NOMO-1 treated with dmso at 0.1 percent for 144 hours (cell line): Measurements from ENCODE around the gene ZNF48.
A peak's percentile ranks its signal among the peaks of the same experiment; 100 is the strongest.

Source experiments
- DNase-seq: peaks from one replicate; lab custom pipeline; 2025; ENCODE audit not compliant: unreplicated experiment; lab: John Stamatoyannopoulos, UW

ZNF48 gene

DNA sequence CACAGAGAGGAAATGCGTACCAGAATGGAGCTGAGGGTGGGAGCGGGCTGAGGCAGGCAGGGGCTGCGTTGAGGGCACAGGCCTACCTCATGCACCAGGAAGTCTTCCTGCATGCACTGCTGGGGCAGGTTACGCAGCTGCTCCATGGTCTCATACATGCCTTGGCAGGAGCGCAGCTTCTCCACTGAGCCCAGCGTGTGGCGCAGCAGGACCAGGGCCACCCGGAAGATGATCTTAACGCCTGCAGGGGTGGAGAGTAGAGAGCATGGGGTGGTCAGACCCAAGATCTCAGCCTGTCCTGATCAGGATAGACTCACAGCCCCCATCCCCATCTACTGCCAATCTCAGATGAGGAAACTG, 36.7 kb upstream of the ZNF48 start:
- no peak for DNase-seq

DNA sequence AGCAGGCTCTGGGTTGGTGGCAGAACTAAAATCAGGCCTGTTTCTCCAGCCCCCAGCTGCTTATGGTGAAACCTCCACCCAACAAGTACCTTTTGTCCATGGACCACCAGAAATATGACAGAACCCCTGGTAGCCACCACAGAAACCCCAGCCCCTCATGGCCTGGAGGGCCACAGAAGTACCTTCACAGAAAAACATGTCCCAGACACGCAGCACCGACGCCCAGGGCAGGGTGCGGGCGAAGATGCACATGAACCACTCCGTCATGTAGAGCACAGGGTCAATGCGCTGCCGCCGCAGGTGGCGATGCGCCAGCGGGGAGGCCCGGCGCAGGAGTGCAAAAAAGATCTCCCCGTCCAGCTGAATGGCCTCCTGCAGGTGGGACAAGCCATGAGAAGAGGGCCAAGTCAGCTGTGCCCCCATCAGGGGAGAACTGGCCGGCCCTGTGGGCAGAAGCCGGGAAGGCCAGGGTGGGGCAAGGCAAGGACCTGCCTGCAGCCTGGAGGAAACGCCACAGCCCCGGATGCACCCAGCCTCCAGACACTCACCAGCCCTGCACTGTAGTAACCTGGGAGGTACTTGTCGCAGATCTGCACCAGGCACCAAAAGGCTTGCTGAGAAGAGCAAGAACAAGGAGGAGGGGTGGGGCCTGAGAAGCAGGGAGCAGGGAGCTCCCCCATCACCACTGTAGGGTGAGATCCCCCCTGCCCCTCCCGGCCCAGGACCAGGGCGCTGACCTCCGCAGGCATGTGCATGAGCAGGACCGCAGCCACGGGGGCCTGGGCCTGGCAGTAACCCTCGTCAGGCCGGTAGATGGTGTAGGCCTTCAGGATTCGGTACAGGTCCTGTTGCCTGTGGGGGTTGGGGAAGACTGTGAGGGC, 36.0 kb upstream of the ZNF48 start:
- DNase-seq, result no peak

DNA sequence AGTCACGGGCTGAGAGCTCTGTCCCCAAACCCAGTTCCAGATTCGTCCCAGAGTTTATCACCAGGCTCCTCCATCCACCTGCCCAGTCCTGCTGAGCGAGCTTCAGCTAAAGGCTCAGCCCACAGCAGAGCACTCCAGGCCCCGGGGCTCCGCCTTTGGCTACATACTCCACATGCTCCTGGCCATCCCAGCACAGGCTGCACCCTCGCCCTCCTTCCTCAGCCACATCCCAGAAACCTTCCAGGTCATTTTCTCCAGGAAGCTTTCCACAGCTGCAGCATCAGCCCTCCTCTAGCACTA, 35.4 kb upstream of the ZNF48 start:
- no peak for DNase-seq

DNA sequence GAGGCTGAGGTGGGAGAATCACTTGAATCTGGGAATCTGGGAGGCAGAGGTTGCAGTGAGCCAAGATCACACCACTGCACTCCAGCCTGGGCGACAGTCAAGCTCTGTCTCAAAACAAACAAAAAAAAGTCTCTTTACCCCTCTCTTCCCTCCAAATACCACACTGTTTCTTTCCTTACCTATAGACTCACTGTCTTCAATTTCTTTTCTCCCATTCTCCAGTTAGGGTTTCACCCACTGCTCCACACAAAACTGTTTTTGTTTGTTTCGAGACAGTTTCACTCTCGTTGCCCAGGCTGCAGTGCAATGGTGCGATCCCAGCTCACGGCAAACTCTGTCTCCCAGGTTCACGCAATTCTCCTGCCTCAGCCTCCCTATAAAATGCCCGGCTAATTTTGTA, 34.0 kb upstream of the ZNF48 start:
- DNase-seq, result no peak

DNA sequence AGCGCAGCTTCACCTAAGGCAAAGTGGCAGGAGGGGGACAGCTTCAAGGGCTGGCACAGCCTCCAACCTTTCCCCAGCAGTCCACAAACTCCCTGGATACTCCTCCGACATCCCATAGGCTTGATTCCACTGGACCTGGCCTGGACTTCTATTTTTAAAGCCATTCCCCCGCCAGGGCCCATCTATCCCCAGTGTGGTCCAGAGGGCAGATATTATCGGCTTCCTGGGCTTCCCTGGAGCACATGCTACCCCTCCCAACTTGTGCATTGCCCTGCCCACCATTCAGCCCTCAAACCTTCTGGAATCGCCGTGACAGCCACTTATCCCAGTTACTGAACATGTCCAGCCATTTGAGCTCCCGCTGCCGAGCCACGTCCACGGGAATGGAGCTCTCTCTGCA, 30.0 kb upstream of the ZNF48 start:
- DNase-seq, result no peak

DNA sequence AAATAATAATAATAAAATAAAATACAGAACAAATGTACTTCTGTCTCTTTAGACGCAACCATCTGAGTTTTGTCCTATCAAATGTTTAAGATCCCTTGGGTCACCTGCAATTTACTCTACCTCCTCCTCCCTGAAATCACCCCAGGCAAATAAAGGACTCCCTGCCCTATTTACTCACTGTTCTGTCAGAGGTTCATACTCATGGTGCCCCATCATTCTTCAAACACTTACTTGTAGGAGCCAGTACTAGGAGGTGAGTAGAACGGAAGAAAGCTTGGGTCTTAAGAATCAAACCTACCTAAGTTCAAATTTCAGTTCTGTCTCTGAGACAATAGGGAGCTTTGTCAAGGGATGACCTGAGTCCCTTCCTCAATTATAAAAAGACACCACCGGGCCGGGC, 28.7 kb upstream of the ZNF48 start:
- no peak for DNase-seq

DNA sequence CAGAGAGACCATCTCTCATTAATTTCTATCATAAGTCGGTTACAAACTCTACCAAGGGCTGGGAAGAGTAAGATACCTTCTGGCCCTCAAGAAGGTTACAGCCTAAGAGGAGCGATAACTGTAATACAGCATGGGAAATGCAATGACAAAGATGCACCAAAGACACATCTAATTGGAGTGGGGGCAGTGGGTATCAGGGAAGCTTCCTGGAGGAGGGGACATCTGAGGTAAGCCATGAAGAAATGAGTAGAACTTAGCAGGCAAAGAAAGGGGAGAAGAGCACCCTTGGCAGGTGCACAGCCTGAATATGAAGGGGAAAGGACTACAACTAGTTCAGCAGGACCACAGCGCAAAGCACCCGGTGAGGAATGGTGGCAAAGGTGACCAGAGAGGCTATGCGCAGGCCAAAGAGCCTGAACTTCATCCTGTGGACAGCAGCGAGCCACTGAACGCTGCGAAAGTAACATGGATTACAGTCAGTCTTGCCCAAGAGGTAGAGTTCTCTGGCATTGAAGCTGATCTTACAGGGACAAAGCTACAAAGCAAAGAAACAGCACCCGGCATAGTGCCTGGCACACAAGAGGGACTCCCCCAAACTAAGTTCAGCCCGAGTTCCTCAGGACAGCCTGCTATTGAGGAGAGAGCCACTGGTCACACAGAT, 27.7 kb upstream of the ZNF48 start:
- DNase-seq, result no peak

DNA sequence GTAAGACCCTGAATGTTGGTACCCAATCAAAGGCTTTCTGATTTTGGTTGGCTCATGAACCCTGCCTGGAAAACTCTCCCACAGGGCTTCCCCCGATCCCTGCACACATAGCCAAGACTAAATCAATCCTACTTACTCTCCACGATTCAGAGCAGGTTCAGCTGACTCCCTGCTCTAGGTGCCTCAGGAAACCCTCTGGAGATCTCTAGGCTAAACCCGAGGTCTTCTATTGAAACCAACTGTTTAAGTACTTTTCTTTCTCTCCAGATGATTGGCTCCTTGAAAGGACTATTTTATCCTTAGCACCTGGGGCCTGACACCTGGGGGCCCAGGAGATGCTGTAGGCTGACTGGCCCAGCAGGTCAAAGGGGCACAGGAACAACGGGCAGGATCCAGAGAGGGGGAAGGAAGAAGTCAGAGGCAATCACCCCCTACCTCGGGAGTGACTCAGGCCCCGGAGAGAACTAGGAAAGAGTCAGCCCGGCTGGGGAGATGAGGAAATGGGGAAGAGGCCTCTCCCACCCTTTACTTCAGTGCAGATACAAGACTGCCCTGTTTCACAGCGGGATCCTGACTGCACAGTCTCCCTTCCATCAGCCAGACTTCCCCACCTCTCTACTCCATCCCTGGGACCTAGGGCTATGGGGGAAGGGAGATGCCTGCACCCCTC, 27.0 kb upstream of the ZNF48 start:
- peak; percentile 40 for DNase-seq

DNA sequence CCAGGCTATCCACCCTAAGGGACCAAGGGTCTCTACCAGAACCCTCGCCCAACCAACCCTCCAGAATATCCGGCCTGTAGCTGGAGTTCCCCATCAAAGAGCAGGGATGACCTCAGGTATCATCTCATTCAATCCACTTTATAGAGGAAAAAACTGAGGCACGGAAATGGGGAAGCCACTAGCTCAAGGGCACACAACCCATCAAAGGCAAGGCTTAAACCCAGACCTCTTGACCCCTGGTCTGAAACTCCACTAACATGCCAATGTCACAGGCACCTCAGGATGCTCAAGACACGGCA, 26.5 kb upstream of the ZNF48 start:
- DNase-seq, result no peak

DNA sequence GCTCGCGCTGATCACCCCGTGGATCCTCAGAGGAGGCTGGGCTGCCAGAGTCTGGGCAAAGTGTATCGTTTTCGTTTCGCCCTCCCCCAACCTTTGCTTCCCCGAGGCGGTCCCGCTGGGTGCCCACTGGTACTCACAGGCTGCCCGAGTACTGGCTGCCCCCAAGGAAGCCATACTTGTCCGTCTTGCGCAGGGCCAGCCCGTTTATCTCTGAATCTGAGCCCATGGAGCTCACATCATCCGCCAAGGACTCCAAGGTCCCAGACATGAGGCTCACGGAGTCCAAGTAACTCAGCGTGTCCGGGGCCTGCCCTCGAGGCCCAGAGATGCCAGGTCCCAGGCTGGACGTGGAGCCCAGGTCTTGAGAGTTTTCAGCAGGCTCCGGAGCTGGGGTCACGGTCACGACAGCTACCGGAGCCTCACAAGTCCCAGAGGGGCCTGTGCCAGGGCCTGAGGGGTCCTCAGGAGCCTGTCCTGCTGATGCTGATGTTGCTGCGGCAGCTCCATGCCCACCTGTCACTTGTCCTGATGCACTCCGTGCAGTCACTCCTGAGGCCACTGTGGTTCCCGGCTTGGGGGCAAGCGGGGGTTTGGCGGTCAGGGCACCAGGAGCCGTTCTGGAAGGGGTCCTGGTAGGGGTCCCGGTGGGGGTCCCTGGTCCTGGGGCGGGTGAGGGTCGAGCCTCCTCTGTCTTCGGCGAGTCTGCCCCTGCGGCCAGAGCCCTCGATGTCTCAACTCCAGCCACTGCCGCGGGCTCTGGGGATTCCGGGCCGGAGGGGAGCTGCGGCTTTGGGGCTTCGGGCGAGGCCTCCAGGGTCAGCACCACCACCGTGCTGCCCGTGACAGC, 25.9 kb upstream of the ZNF48 start:
- DNase-seq, result no peak

DNA sequence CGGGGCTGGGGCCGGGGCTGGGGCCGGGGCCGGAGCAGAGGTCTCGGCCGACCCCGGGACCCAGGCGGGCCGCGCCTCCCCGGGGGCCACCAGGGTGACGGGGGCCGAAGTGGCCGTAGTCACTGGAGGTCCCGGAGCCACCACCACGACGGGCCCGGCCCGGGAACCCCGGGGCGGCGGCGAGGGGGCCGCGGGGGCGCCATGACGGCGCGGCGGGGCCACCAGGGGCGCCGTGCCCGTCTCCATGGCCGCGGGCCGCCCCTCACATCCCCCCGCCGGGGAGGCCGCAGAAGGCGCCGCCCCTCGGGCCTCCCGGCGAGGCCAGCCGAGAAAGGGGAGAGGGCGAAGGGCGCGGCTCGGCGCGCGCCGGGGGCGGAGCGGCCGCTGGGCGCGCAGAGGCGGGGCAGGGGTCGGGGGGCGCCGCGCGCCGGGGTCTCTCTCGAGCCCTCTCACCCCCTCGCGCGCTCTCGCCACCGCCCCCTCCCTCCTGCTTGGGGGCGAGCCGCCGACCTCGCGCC, 25.2 kb upstream of the ZNF48 start:
- no peak for DNase-seq

DNA sequence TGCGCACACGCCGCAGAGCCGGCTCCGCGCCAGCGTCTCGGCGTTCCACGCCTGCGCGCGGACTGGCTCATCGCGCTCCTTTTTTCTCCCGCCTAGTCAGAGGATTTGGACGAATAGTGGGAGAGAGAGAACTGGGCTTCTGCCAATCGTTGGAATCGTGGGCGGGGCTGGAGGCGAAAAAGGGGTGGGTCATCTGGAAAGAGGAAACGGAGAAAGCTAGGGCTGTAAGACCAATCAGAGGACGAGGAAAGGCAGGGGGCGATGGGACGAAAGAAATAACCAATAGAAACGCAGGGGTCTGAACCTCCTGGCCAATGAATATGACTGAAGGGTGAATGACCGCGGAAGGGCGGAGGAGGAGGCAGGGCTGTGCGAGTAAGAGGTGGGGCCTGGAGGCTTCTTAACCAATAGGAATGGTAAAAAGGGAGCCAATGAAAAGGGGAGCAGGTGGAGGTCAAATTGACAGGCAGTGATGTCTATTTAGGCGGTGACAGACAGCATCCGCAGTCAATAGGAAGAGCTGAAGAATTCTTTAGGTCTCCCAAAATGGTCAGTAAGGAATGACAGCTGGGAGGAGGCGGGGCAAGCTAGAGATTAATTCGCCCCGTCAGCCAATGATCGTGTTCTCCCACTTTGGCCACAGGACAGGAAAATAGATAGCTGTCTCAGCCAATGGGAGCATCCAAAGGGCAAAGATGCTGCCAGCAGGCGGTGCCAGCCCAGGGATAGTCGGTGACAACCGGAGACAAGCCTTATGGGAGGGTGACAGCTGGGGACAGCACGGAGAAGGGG, 24.6 kb upstream of the ZNF48 start, which contains the start of gene TBC1D10B:
Gene TBC1D10B, minus strand, starts transcription at position 39 of the 792 bp plus-strand sequence. CDS start 311 bp downstream, outside the sequence.
- peak; percentile 100 for DNase-seq

DNA sequence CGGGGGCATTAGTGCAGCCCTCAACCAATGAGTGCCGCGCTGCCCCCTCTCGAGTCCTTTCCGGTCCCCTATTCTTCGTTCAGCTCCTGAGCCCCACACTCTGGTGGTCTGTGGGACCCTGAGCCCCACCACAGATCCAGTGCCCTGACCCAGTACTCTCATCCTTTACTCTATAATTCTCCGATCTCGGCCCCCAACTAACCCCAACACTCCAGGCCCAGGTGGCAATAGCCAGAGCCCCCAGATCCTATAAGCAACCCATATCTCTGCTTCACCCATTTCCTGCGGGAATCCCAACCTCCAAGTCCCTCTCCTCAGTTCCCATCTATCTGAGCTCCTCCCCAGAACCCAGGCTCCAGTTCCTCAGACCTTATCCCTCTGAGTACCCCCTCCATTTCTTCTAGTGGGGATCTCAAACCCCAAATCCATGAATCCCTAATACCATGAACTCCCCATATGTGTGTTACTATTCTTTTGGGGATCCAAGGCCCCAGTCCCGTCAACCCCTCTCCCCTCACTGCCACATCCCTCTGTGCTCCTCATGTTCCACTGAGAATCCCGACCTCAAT, 23.9 kb upstream of the ZNF48 start:
- no peak for DNase-seq

DNA sequence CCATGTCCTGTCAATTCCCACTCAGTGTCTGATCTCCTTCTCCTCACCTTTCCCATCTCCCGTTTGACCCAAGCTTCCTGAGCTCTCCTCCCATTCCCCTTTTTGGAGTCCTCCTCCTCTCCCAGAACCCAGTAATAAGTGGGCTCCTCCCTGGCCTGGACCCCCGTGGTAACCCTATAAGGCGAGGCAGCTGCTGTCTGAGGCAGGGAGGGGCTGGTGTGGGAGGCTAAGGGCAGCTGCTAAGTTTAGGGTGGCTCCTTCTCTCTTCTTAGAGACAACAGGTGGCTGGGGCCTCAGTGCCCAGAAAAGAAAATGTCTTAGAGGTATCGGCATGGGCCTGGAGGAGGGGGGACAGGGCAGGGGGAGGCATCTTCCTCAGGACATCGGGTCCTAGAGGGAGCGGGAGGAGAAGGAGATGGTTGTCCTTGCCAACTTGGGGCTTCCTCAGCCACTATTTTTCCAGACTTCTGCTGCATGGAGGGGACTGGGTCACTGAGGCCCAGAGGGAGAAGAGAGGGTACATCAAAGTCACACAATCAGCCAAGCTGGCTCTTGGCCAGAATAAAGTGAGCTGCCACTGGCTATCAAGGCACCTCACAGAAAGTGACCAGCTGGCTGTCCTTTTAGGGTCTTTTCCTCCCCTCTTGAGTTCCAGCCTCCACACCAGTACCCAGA, 23.0 kb upstream of the ZNF48 start:
- no peak for DNase-seq

DNA sequence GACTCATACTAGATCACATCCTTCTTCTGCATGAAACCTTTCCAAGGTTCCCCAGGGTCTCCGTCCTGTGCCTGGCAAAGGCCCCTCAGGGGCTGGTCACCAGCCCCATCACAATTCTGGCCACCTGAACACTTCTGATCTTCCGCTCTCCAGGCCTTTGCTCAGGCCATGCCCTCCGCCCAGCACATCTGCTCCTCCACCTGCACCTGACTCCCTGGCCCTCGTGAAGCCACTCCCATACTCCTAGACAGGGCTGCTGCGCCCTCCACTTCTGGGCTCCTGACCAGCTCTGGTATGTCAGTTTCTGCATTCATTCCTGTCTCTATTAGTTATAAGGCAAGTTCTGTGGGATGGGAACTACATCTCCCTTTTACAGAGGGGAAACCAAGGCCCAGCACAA, 22.5 kb upstream of the ZNF48 start:
- no peak for DNase-seq

DNA sequence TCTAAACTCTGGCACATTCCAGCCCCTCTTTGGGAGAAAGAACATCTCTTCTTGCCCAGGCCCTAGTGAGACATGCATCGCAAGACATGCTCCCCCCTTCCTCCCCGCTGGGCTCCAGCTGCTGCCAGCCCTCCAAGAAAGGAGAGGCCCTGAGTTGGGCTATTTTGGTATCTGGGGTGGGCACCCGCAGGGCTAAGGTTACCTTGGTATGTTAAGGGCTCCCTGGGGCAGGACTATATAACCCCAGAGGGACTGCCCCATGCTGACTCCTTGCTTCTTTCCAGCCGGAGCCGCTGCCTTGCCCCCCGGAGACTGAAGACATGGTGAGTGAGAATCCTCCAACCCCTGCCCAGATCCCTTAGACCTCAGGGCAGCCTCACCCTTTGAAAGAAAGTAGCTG, 20.7 kb upstream of the ZNF48 start, which contains the start of gene MYL11:
Gene MYL11, plus strand, starts transcription at position 265 of the 400 bp plus-strand sequence. Its CDS starts 56 bp downstream, at position 321.
- DNase-seq, result no peak

DNA sequence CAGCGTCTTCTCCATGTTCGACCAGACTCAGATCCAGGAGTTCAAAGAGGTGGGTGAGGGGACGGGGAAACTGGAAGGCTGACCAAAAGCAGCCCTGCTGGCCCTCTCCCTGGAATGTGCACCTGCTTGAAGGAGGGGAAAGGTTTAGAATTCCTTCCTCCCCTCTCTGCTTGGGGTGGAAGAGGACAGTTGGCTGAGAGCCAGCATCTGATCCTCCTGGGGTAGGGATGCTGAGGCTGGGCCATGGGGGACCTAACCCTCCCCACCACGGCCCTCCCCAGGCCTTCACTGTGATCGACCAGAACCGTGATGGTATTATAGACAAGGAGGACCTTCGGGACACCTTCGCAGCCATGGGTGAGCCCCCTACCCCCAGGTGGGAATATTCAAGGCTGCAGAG, 19.4 kb upstream of the ZNF48 start:
- no peak for DNase-seq

DNA sequence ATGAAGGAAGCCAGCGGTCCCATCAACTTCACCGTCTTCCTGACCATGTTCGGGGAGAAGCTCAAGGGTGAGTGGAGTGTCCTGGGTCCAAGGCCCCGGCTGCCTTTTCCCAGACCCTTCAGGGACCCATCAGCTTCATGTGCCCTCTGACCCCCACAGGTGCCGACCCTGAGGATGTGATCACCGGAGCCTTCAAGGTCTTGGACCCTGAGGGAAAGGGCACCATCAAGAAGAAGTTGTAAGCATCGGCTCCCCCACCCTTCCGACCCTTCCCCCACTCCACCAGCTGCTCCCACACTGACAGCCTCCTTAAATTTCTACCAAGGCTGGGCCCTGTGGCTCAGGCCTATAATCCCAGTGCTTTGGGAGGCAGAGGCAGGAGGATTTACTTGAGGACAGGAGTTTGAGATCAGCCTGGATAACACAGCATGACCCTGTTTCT, 18.7 kb upstream of the ZNF48 start:
- no peak for DNase-seq

DNA sequence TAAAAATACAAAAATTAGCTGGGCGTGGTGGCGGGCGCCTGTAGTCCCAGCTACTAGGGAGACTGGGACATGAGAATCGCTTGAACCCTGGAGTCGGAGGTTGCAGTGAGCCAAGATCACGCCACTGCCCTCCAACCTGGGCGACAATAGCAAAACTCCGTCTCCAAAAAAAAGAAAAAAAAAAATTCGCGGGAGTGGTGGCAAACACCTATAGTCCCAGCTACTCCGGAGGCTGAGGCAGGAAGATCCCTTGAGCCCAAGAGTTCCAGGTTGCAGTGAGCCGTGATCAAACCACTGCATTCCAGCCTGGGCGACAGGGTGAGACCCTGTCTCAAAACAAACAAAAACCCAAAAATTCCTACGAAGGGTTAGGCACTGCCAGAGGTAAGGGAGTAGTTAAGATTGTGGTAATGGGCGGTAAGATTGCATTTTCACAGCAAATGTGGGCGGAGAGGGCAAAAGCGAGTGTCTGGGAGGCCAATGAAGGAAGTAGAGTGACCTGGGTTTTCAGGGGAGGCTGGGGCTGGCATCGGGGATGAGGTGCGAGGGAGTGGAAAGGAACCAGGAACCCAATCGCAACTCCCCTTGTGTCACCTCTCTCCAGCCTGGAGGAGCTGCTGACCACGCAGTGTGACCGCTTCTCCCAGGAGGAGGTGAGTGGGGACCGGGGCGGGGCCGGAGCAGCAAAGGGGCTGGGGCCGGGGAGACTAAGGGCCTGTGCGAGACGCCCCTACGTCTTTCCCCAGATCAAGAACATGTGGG, 18.0 kb upstream of the ZNF48 start:
- peak; percentile 67 for DNase-seq
